PFSK-1 (cell line): ENCODE measurements around the gene PTPRO.

Experiments used
- FOXP2 ChIP-seq: optimal IDR thresholded peaks from 2 replicates; pipeline ENCODE3; 2011; ENCODE audit warnings: borderline replicate concordance, control low read depth, inconsistent platforms; ENCODE audit not compliant: insufficient read depth; ENCODE audit errors: extremely low read length, extremely low read depth
- POLR2AphosphoS5 ChIP-seq: IDR thresholded peaks from 2 replicates; pipeline ENCODE4 v1.6.1; 2012; ENCODE audit warnings: low read depth, mild to moderate bottlenecking, control low read depth, low read length, moderate library complexity
- REST ChIP-seq, 2 experiments: IDR thresholded peaks; 2 replicates each; pipeline versions ENCODE4 v1.6.1 to v1.8.0; 2011 to 2012; ENCODE audit warnings: low read depth in 2 of 2, low read length in 2 of 2, control low read depth in 1 of 2, inconsistent platforms in 1 of 2, mild to moderate bottlenecking in 1 of 2, moderate library complexity in 1 of 2; ENCODE audit not compliant: insufficient read depth in 1 of 2
- SIN3A ChIP-seq: IDR thresholded peaks from 2 replicates; pipeline ENCODE4 v1.6.1; 2012; ENCODE audit warnings: mild to moderate bottlenecking, low read length, moderate library complexity, borderline replicate concordance; ENCODE audit not compliant: insufficient read depth
- TAF1 ChIP-seq: IDR thresholded peaks from 2 replicates; pipeline ENCODE4 v1.6.1; 2012; ENCODE audit warnings: low read length, control low read depth, borderline replicate concordance; ENCODE audit not compliant: insufficient read depth

The PTPRO gene

GRCh38 chr12:15620741-15621539 lies 298.6 kb downstream of the PTPRO start:
- no peak for TF ChIP-seq SIN3A
- no peak for TF ChIP-seq POLR2AphosphoS5
- no peak for TF ChIP-seq TAF1
- TF ChIP-seq REST (IDR thresholded peaks at IDR 0.05; ENCODE audit: insufficient read depth in 1 of 2, low read depth in 2 of 2, low read length in 2 of 2): no peak
- no peak for TF ChIP-seq FOXP2

- TF ChIP-seq TAF1 (no peak), SIN3A (no peak), POLR2AphosphoS5 (no peak)
Observed at GRCh38 chr12:15625075-15625474, 302.8 kb downstream of the PTPRO start.

- no peak for TF ChIP-seq REST (IDR thresholded peaks at IDR 0.05; ENCODE audit: insufficient read depth in 1 of 2, low read depth in 2 of 2, low read length in 2 of 2)
- TF ChIP-seq SIN3A: no peak
- TF ChIP-seq TAF1: no peak
- TF ChIP-seq POLR2AphosphoS5: no peak
- TF ChIP-seq FOXP2: no peak
Observed at GRCh38 chr12:15627995-15628945, 306.0 kb downstream of the PTPRO start.

- no peak for TF ChIP-seq POLR2AphosphoS5
- no peak for TF ChIP-seq TAF1
- TF ChIP-seq FOXP2: no peak
- TF ChIP-seq REST (IDR thresholded peaks at IDR 0.05; ENCODE audit: insufficient read depth in 1 of 2, low read depth in 2 of 2, low read length in 2 of 2): no peak
- no peak for TF ChIP-seq SIN3A
Observed at GRCh38 chr12:15629108-15629507, 306.8 kb downstream of the PTPRO start.

GRCh38 chr12:15629761-15630160 lies 307.5 kb downstream of the PTPRO start:
- no peak for TF ChIP-seq REST (IDR thresholded peaks at IDR 0.05; ENCODE audit: insufficient read depth in 1 of 2, low read depth in 2 of 2, low read length in 2 of 2)
- no peak for TF ChIP-seq POLR2AphosphoS5
- TF ChIP-seq FOXP2: no peak
- no peak for TF ChIP-seq TAF1
